HG03469 (cell line): ENCODE results near the gene ICA1.
A peak's percentile ranks its signal among the peaks of the same experiment; 100 is the strongest.
"Not testable (repeated sequence)": the region's sequence is repeated elsewhere in the genome, so short reads cannot be mapped to it uniquely, and the experiment has no call there.

Experiments used
- ATAC-seq: cut with Tn5 transposase; IDR thresholded peaks from one replicate; pipeline ENCODE4 v1.9.1; 2021; ENCODE audit warnings: mild to moderate bottlenecking, moderate library complexity, moderate number of reproducible peaks; ENCODE audit not compliant: unreplicated experiment

The ICA1 gene

DNA sequence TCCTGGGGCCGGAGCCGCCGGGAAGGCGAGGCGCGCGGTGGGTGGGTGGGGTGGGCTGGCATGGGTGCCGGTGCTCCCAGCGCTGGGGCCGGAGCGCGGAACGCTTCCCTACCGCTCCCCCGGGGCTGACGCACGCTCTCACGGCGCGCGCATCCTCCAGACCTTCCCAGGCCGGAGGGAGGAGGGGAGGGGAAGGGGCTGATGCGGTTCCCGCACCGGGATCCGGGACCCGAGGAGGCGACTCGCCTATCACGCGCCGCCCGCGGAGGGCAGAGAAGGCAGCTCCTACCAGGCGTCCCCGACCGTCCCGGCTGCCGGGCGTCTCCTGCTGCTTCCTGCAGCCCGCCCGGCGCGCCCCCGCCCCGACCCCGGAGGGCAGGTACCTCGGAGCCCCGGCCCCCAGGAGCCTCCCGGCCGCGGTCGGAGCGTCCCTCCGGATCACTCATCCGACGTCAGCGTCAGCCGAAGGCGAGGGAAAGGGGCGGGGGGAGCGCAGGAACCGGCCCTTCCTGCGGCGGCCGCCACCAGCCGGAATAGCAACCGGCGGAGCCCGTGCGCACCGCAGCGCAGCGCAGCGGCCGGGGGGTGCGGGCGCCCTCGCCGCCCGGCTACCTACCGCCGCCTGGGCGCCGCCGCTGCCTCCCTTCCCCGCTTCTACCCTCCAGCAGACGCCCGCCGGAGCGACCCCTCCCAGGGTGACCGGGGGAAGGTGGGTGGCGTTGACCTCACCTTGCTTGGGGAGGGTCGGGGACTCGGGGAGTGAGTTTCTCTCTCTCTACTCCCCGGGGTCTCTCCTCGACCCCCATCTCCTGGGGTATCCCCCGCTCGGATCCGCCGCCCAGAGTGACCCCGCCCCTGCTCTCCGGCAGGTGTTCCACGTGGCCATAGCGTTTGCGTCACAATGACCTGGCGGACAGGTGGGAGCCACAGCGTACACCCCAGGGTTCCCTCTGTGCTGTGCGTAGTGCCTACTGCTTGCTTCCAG is at the start of gene ICA1:
TSS of gene ICA1 (minus strand) at position 457 of the 985 bp plus-strand sequence. CDS start 26,241 bp downstream, outside the sequence.
- no peak for ATAC-seq

DNA sequence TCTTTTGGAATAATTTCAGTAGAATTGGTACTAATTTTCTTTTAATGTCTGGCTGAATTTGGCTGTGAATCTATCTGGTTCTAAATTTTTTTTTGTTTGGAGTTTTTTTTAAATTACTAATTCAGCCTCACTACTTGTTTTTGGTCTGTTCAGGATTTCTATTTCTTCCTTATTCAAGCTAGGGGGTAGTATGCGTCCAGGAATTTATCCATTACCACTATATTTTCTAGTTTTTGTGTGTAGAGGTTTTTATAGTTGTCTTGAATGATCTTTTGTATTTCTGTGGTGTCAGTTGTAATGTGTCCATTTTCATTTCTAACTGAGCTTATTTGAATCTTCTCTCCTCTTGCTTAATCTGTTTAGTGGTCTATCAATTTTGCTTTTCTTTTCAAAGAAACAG is 48.9 kb upstream of the ICA1 start:
- no peak for ATAC-seq

DNA sequence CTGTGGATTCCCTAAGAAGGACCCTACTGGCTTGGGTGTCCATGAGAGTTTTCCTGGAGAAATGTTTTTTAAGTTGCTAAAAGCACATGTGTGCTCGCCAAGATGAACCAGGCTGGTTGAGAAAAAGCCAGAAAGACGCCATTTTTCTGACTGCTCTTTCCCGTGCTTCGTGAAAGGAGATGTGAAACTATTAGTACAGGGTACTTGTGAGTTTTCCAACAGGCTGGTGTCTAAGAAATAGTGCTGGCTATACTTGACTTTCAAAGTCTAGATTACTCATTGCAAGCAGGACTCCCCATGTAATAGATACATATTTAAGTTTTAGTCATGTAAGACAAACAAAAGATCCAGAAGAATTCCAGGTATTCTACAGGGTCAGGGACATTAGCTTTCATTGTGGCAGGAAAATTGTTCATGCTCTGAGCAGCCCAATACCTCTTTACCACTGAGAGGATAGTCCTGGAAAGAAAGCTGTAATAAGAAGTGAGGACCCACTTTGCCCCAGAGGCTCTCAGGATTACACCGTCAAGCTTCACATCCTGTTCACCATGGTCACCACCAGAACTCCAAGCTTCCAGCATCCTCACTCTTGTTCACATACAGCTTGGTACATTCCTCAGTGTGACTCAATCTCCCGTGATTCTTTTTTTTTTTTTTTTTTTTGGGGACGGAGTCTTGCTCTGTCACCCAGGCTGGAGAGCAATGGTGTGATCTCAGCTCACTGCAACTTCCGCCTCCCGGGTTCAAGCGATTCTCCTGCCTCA is 43.8 kb upstream of the ICA1 start:
- no peak for ATAC-seq

DNA sequence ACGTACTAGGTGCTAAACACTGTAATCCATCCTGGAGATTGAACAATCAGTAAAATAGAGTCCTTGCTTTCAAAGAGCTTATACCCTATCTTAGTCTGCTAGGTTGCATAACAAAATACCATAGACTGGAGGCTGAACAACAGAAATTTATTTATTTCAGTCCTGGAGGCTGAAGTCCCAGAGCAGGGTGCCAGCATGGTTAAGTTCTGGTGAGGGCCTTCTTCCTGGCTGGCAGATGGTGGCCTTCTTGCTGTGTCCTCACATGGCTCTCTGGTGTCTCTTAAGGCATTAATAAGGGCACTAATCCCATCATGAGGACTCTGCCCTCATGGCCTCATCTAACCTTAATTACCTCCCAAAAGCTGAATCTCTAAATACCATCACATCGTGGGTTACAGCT is 43.1 kb upstream of the ICA1 start:
- ATAC-seq: no peak

- no peak for ATAC-seq
Observed at GRCh38 chr7:8303904-8304528, 42.0 kb upstream of the ICA1 start.

GRCh38 chr7:8297023-8297422 is 35.1 kb upstream of the ICA1 start:
- ATAC-seq: not testable (repeated sequence)

- no peak for ATAC-seq
Observed at GRCh38 chr7:8296362-8296659, 34.3 kb upstream of the ICA1 start.

DNA sequence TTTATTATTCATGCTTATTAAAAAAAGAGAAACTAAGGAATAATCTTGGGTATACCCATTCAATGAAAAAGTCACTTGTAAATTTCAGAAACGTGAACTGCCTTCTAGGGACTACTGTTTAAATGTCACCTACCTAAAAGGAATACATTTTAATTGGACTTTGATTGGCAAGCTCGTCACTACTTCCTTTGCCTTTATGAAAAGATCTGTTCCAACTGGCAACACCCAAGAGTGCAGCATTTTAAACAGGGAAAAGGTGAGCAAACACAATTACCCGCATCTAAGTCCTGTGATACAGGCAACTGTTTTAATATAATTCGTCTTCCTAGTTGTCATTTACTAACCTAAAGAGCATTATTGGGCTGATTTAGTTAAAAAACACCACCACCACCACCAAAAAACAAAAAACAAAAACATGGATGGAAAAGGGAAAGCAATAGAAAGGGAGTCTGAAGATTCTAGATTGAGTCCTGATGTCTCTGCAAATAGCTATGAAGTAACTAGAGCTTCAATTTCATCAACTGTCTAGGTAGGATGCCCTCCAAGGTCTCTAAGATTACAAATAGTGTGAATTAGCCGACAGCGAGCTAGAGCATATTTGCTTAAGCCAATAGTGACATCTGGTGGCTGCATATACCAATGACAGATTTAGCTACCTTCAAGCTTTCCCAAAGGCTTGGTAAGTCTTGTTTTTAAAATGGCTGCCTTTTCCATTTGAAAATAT is 33.8 kb upstream of the ICA1 start:
- peak; percentile 95 for ATAC-seq

GRCh38 chr7:8291397-8292141 is 29.6 kb upstream of the ICA1 start:
- no peak for ATAC-seq

DNA sequence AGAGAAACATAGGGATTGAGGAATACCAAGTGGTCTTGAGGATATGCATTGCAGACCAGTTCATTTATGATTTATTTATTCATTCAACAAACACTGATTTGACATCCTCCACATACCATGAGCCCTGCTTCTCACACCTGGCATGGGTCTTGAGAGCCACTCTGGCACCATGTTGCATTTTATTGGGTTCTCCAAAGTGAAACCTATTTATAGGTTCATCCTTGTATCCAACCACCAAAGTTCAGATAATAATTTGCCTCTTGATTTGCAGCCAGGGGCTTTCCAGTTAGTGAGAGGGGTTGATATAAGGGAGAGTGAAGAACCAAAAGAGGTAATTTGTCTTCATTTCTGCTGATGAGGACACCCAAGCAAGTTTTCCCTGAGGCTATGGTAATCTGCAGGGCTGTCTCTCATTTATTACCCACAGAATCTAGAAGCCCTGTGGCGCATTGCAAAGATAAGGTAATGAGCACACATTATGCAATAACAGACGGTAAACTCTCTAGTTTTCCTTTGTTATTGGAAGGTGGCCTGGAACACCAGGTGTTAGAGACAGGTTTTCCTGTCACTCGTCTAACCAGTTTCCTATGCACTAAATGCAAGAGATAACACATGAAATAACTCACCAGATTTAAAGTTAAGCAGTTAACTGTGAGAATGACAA is 28.8 kb upstream of the ICA1 start:
- ATAC-seq: no peak

- no peak for ATAC-seq
Observed at GRCh38 chr7:8286118-8286517, 24.2 kb upstream of the ICA1 start.

DNA sequence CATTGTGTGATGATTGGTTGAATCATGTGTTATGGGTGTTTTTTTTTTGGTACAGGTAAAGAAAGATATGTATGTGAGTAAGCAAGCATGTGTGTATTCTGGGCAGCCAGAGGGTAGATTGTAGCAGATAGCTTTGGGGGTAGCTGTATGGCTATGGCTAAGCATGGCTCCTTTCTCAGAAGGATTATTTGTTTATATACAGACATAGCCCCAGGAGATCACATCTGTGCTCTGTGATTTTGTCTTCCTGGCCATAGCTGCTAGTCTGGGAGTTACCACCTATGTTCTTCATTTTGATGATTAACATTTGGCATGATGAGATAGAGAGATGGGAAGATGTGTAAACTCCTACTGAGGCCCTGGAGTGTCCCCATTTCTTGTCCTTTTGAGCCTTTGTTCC is 23.2 kb upstream of the ICA1 start:
- ATAC-seq: no peak

DNA sequence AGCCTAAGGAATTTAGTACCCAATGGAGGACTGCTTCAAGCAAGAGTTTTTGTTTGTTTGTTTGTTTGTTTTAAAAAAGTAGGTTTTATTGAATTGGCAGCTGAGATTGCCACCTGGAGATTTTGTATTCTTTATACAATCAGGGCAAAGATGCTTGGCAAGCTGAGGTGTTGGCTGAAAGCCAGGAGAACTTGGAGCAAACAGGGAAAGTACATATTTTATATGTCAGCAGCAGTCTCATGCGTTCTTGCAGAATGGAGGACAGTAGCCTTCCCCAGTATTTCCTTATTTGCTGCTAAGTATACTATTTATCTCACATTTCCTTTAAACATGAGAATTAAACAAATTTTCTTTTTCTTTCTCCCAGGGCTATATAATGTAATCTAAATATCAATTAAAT is 22.6 kb upstream of the ICA1 start:
- ATAC-seq: no peak

GRCh38 chr7:8283968-8284367 is 22.0 kb upstream of the ICA1 start:
- ATAC-seq: no peak

DNA sequence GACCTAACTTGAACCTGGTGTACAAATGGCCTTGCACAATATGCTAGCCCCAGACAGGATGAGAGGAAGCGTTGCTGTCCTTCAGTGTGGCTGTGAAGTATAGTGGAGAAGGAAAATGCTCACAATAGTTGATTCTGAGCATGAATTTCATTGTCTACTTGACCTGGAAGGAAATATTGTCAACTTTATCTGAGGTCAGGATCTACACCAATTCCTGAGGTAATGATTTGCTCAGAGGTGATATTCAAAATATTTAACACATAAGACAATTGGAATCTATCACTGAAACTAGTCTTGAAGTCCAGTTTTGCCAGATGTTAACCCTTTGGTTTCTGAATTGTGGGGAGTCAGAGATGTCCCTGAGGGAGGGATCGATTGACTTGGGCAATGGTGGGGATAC is 20.9 kb upstream of the ICA1 start:
- no peak for ATAC-seq

GRCh38 chr7:8282162-8282561 is 20.2 kb upstream of the ICA1 start:
- no peak for ATAC-seq

DNA sequence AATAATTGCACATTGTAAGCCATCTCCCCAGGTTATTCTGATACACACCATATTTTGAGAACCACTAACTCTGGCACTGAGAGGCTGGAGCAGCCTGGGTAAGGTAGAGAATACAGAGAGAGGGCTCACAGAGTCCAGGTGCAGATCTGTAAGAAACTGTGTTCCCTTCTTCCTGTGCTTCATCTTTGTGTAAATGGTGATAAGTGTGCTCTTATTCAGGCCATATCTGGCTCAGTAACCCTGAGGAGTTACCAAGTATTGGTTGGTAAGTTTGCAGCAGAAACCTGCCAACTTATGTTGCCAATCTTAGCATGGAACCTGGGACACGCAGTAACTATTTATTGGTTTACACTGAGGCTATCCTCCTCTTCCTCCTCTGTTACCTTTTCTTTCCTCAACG is 16.2 kb upstream of the ICA1 start:
- ATAC-seq: no peak

GRCh38 chr7:8277394-8277982 is 15.5 kb upstream of the ICA1 start:
- ATAC-seq: no peak

DNA sequence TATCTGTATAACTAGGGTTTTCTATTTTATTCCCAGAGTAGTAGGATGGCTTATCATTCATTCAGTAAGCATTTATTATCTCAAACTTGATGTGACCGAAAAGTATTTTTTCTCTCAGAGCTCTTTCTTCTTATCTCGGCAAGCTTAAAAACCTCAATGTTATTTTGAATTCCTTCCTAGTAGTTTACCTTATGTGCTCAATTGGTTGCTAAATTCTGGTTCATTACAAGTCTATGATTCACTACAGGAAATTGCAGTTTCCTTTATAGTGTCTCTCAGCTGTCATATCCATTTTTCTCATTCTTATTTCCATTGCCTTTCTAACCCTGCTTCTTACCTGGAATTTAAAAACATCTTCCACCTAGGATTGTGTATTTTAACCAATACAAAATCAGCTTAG is 12.6 kb upstream of the ICA1 start:
- no peak for ATAC-seq
